ENCODE measurements around the gene AQP12B.
A peak's percentile ranks its signal among the peaks of the same experiment; 100 is the strongest.
"Not testable (repeated sequence)": the region's sequence is repeated elsewhere in the genome, so short reads cannot be mapped to it uniquely, and the experiment has no call there.

AQP12B gene

GRCh38 chr2:240701091-240701735, 18.5 kb upstream of the AQP12B start:
- DNase-seq: no peak

GRCh38 chr2:240700616-240701015, 17.9 kb upstream of the AQP12B start:
- DNase-seq: not testable (repeated sequence)

- not testable (repeated sequence) for DNase-seq
Measured at GRCh38 chr2:240699835-240700234, 17.1 kb upstream of the AQP12B start.

- DNase-seq: not testable (repeated sequence)
Measured at GRCh38 chr2:240698852-240699561, 16.3 kb upstream of the AQP12B start.

- DNase-seq: not testable (repeated sequence)
Measured at GRCh38 chr2:240696469-240696868, 13.8 kb upstream of the AQP12B start.

- DNase-seq: not testable (repeated sequence)
Measured at GRCh38 chr2:240695593-240695992, 12.9 kb upstream of the AQP12B start.

- DNase-seq: not testable (repeated sequence)
Measured at GRCh38 chr2:240694304-240694703, 11.6 kb upstream of the AQP12B start.

- DNase-seq: not testable (repeated sequence)
Measured at GRCh38 chr2:240692583-240693561, 10.2 kb upstream of the AQP12B start.

- DNase-seq: not testable (repeated sequence)
Measured at GRCh38 chr2:240691631-240692420, 9.1 kb upstream of the AQP12B start, which contains the start of gene AQP12A. Gene AQP12A (plus strand): TSS chr2:240691866. CDS start chr2:240691914, 48 bp downstream.

GRCh38 chr2:240691075-240691427, 8.4 kb upstream of the AQP12B start:
- DNase-seq: peak; percentile 54

- DNase-seq: not testable (repeated sequence)
Measured at GRCh38 chr2:240690421-240691074, 7.9 kb upstream of the AQP12B start.

- no peak for DNase-seq
Measured at GRCh38 chr2:240689975-240690374, 7.3 kb upstream of the AQP12B start.

GRCh38 chr2:240688553-240688919, 5.9 kb upstream of the AQP12B start:
- DNase-seq: no peak

- DNase-seq: no peak
Measured at GRCh38 chr2:240687741-240688552, 5.3 kb upstream of the AQP12B start.

- DNase-seq: no peak
Measured at GRCh38 chr2:240687045-240687740, 4.5 kb upstream of the AQP12B start.

- DNase-seq: no peak
Measured at GRCh38 chr2:240686460-240686859, 3.8 kb upstream of the AQP12B start.

- peak; percentile 49 for DNase-seq
Measured at GRCh38 chr2:240685771-240686371, 3.2 kb upstream of the AQP12B start.

GRCh38 chr2:240683980-240684728, 1.5 kb upstream of the AQP12B start:
- not testable (repeated sequence) for DNase-seq
